Neural cell (in vitro differentiated cells): ENCODE measurements around the gene UGCG. TPM values are rescaled to one million over a fixed set of nuclear protein-coding genes. Genes with fewer than 3 reads are reported as not detected.
A peak's percentile ranks its signal among the peaks of the same experiment; 100 is the strongest.

Experiments
- H2AFZ ChIP-seq: fragments of 200-600, 300-800 bp; sonication (generic), shearing (Covaris generic); 2 replicates; pipeline ENCODE4 v1.6.0; 2014; ENCODE audit warnings: low read depth, mild to moderate bottlenecking, antibody characterized with exemption, low read length, moderate library complexity
- H3F3A ChIP-seq: fragments of 200-600 bp; shearing (Covaris generic); 2 replicates; pipeline ENCODE4 v1.6.1; 2016; ENCODE audit warnings: mild to moderate bottlenecking, moderate library complexity, mixed read lengths, antibody characterized with exemption, low read length; ENCODE audit not compliant: insufficient read depth, poor library complexity, severe bottlenecking
- H3K27ac ChIP-seq: fragments of 200-600, 300-800 bp; sonication (generic), shearing (Covaris generic); 2 replicates; pipeline ENCODE4 v1.5.1; 2014; ENCODE audit warnings: mild to moderate bottlenecking, low read length, moderate library complexity
- H3K27me3 ChIP-seq: fragments of 300-800, 200-600 bp; sonication (generic), shearing (Covaris generic); 2 replicates; pipeline ENCODE4 v1.6.0; 2014; ENCODE audit warnings: mild to moderate bottlenecking, low read depth, low read length, moderate library complexity; ENCODE audit not compliant: insufficient read depth
- H3K36me3 ChIP-seq: fragments of 300-800, 200-600 bp; sonication (generic), shearing (Covaris generic); 2 replicates; pipeline ENCODE4 v1.5.1; 2014; ENCODE audit warnings: mild to moderate bottlenecking, antibody characterized with exemption, low read length, moderate library complexity; ENCODE audit not compliant: insufficient read depth
- H3K4me2 ChIP-seq: fragments of 300-800, 200-600 bp; sonication (generic), shearing (Covaris generic); 2 replicates; pipeline ENCODE4 v1.6.0; 2014; ENCODE audit warnings: mild to moderate bottlenecking, low read length
- H3K4me3 ChIP-seq: fragments of 300-800, 200-600 bp; sonication (generic), shearing (Covaris generic); 2 replicates; pipeline ENCODE4 v1.5.1; 2014; ENCODE audit warnings: mild to moderate bottlenecking, low read length, moderate library complexity
- H3K79me2 ChIP-seq: fragments of 200-600 bp; shearing (Covaris generic); replicated peaks from 2 replicates; pipeline ENCODE4 v1.6.0; 2014; ENCODE audit warnings: mild to moderate bottlenecking, low read length, moderate library complexity; ENCODE audit not compliant: insufficient read depth
- H3K9ac ChIP-seq: fragments of 300-800, 200-600 bp; sonication (generic), shearing (Covaris generic); 2 replicates; pipeline ENCODE4 v1.6.1; 2016; ENCODE audit warnings: mild to moderate bottlenecking, low read length, mixed read lengths
- H3K9me2 ChIP-seq: fragments of 200-600 bp; shearing (Covaris generic); 2 replicates; pipeline ENCODE4 v1.6.1; 2016; ENCODE audit warnings: mild to moderate bottlenecking, low read length, mixed read lengths; ENCODE audit not compliant: insufficient read depth
- H3K9me3 ChIP-seq: fragments of 200-600, 300-800 bp; sonication (generic), shearing (Covaris generic); 2 replicates; pipeline ENCODE4 v1.6.1; 2016; ENCODE audit warnings: mild to moderate bottlenecking, mixed run types, low read length, moderate library complexity, mixed read lengths
- H4K20me1 ChIP-seq: fragments of 200-600 bp; shearing (Covaris generic); 2 replicates; pipeline ENCODE4 v1.6.1; 2016; ENCODE audit warnings: mild to moderate bottlenecking, mixed run types; ENCODE audit not compliant: insufficient read depth
- EP300 ChIP-seq: fragments of 450-650 bp; conservative IDR thresholded peaks from 2 replicates; pipeline ENCODE4 v1.6.1; 2014; ENCODE audit warnings: antibody characterized with exemption, mild to moderate bottlenecking, moderate library complexity; ENCODE audit not compliant: poor library complexity, severe bottlenecking
- MXI1 ChIP-seq: fragments of 450-650 bp; conservative IDR thresholded peaks from 2 replicates; pipeline ENCODE4 v1.6.1; 2014; ENCODE audit warnings: antibody characterized with exemption, mild to moderate bottlenecking; ENCODE audit not compliant: poor library complexity, severe bottlenecking
- POLR2AphosphoS5 ChIP-seq: IDR thresholded peaks from 2 replicates; pipeline ENCODE4 v1.6.1; 2012
- RAD21 ChIP-seq: fragments of 450-650 bp; conservative IDR thresholded peaks from 2 replicates; pipeline ENCODE4 v1.6.1; 2014; ENCODE audit warnings: antibody characterized with exemption, mild to moderate bottlenecking, moderate library complexity
- REST ChIP-seq: IDR thresholded peaks from 2 replicates; pipeline ENCODE4 v1.6.1; 2012; ENCODE audit warnings: borderline replicate concordance
- TAF1 ChIP-seq: IDR thresholded peaks from 2 replicates; pipeline ENCODE4 v1.6.1; 2012; ENCODE audit warnings: low read depth
- polyA plus RNA-seq: library from polyadenylated mRNA; depleted of rRNA; stranded (reverse); fragments of >200 nt; gene quantifications from 2 replicates; pipeline ENCODE4 v1.2.3, GENCODE V29; 2014
- TF ChIP-seq, protein P1 (sequence below): fragments of 450-650 bp; IDR thresholded peaks from 2 replicates; pipeline ENCODE4 v1.5.1; 2014; ENCODE audit warnings: antibody characterized with exemption, mild to moderate bottlenecking, moderate library complexity; ENCODE audit not compliant: poor library complexity, severe bottlenecking

Gene UGCG
- polyA plus RNA-seq, 1 donor from 2014 or later, result 93.6 TPM

GRCh38 chr9:111897601-111898137 is 1.1 kb downstream of the UGCG start:
- Histone ChIP-seq H3K27me3 (no peaks in the 10 kb centered on the region), H3K27ac (peak overlapping the region; percentile 88), H3F3A (peaks cover 9% of the 10 kb centered on the region), H3K9me2 (no peaks in the 10 kb centered on the region), H3K9ac (peak overlapping the region; percentile 89), H2AFZ (peak overlapping the region; percentile 75), H3K4me2 (peak overlapping the region; percentile 74), H3K79me2 (peaks cover 49% of the 10 kb centered on the region), H3K9me3 (no peaks in the 10 kb centered on the region), H4K20me1 (no peaks in the 10 kb centered on the region), H3K4me3 (peak overlapping the region; percentile 93), H3K36me3 (no peaks in the 10 kb centered on the region)
- no peak for TF ChIP-seq POLR2AphosphoS5
- peak; percentile 37 for TF ChIP-seq MXI1
- TF ChIP-seq REST, result no peak
- no peak for TF ChIP-seq TAF1
- no peak for TF ChIP-seq RAD21

- peaks cover 54% of the 10 kb centered on the region for H3K79me2 ChIP-seq
- H3K27me3 ChIP-seq, result no peaks in the 10 kb centered on the region
- no peaks in the 10 kb centered on the region for H3K9me3 ChIP-seq
- no peak overlapping the region for H3K27ac ChIP-seq
- no peaks in the 10 kb centered on the region for H3K36me3 ChIP-seq
- peak overlapping the region; percentile 74 for H3K4me2 ChIP-seq
- H4K20me1 ChIP-seq, result no peaks in the 10 kb centered on the region
- H3F3A ChIP-seq, result peaks cover 9% of the 10 kb centered on the region
- no peak for TF ChIP-seq EP300
- no peak for TF ChIP-seq RAD21
- TF ChIP-seq, protein P1, sequence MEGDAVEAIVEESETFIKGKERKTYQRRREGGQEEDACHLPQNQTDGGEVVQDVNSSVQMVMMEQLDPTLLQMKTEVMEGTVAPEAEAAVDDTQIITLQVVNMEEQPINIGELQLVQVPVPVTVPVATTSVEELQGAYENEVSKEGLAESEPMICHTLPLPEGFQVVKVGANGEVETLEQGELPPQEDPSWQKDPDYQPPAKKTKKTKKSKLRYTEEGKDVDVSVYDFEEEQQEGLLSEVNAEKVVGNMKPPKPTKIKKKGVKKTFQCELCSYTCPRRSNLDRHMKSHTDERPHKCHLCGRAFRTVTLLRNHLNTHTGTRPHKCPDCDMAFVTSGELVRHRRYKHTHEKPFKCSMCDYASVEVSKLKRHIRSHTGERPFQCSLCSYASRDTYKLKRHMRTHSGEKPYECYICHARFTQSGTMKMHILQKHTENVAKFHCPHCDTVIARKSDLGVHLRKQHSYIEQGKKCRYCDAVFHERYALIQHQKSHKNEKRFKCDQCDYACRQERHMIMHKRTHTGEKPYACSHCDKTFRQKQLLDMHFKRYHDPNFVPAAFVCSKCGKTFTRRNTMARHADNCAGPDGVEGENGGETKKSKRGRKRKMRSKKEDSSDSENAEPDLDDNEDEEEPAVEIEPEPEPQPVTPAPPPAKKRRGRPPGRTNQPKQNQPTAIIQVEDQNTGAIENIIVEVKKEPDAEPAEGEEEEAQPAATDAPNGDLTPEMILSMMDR, result no peak
- no peak for TF ChIP-seq TAF1
- TF ChIP-seq MXI1, result no peak
- TF ChIP-seq POLR2AphosphoS5, result no peak
- TF ChIP-seq REST, result no peak
- H3K9me2 ChIP-seq, result no peaks in the 10 kb centered on the region
- no peak overlapping the region for H3K9ac ChIP-seq
- peak overlapping the region; percentile 93 for H3K4me3 ChIP-seq
- H2AFZ ChIP-seq, result no peak overlapping the region
Observed at GRCh38 chr9:111898331-111899096, 1.9 kb downstream of the UGCG start.
